Measurements from ENCODE around the gene URB2. TPM values are rescaled to one million over a fixed set of nuclear protein-coding genes. Genes with fewer than 3 reads are reported as not detected.

Gene URB2
- 10 to 100 TPM; 13.9 to 16.5 TPM for total RNA-seq

GRCh38 chr1:229625915-229626831, at the start of gene URB2, which contains the start of gene TAF5L:
Gene URB2 (plus strand): TSS chr1:229626247. CDS start chr1:229627634, 1,387 bp downstream.
Gene TAF5L (minus strand): TSS chr1:229626122. CDS start chr1:229614482, 11,640 bp downstream.
- ATAC-seq (peak; percentile 92), DNase-seq (peak; percentile 93)
- peaks cover 57% of the 10 kb centered on the region for H3K4me1 Mint-ChIP-seq
- ChIA-PET CTCF (interaction anchor here (1.3 to 1.7 kb wide), 2 partner anchors 35 to 144 kb away, joined by 4 to 6 read pairs; no protein-coding TSS in a partner anchor), POLR2A (interaction anchor here (1.3 kb wide), 1 partner anchor 67 kb away, joined by 4 read pairs; the partner anchor contains the start of gene ABCB10)
- H3K9me3 Mint-ChIP-seq (ENCODE audit: low read depth): no peaks in the 10 kb centered on the region
- H3K36me3 Mint-ChIP-seq (ENCODE audit: low read depth): peaks cover 23% of the 10 kb centered on the region
- peak within 1 kb of the TSS; percentile 96 for H3K27ac Mint-ChIP-seq
- H3K4me3 Mint-ChIP-seq: peak within 1 kb of the TSS; percentile 89
- intact Hi-C loops (cut with DNase I, micrococcal nuclease): loop anchor here (1.0 to 10.0 kb wide), 10 partner anchors 67 to 1141 kb away; partner anchors contain the start of genes NUP133 (in 2 of the 2), RAB4A (in 2 of the 2), COG2 (in 1 of the 2) and GALNT2 (in 1 of the 2)
- no peaks in the 10 kb centered on the region for H3K27me3 Mint-ChIP-seq

GRCh38 chr1:229578168-229579058, 47.6 kb upstream of the URB2 start:
- ChIA-PET CTCF (interaction anchor here (1.1 to 1.6 kb wide), 2 partner anchors 12 to 19 kb away, joined by 3 to 4 read pairs; partner anchors contain the start of gene ABCB10), POLR2A (no interaction called here)
- Mint-ChIP-seq H3K9me3 (ENCODE audit: low read depth) (no peaks in the 10 kb centered on the region), H3K27me3 (peaks cover 5% of the 10 kb centered on the region), H3K4me3 (no peak overlapping the region), H3K36me3 (ENCODE audit: low read depth) (no peaks in the 10 kb centered on the region), H3K27ac (no peak overlapping the region), H3K4me1 (no peaks in the 10 kb centered on the region)
- no peak for DNase-seq
- intact Hi-C loops (cut with DNase I, micrococcal nuclease): no loop called here
- no peak for ATAC-seq

- POLR2A ChIA-PET: no interaction called here
- H3K27ac Mint-ChIP-seq: no peak overlapping the region
- H3K27me3 Mint-ChIP-seq: peaks cover 5% of the 10 kb centered on the region
- no peaks in the 10 kb centered on the region for H3K36me3 Mint-ChIP-seq (ENCODE audit: low read depth)
- CTCF ChIA-PET: interaction anchor here (1.1 to 1.6 kb wide), 2 partner anchors 11 to 20 kb away, joined by 3 to 4 read pairs; partner anchors contain the start of gene ABCB10
- ATAC-seq: no peak
- no peaks in the 10 kb centered on the region for H3K4me1 Mint-ChIP-seq
- H3K9me3 Mint-ChIP-seq (ENCODE audit: low read depth): no peaks in the 10 kb centered on the region
- DNase-seq: no peak
- no peak overlapping the region for H3K4me3 Mint-ChIP-seq
- intact Hi-C loops (cut with DNase I, micrococcal nuclease): no loop called here
These were observed 46.9 kb upstream of the URB2 start for GRCh38 chr1:229579059-229579673.

- ATAC-seq (no peak), DNase-seq (no peak)
- Mint-ChIP-seq H3K27ac (no peak overlapping the region), H3K27me3 (peaks cover 5% of the 10 kb centered on the region), H3K4me3 (no peak overlapping the region), H3K4me1 (no peaks in the 10 kb centered on the region), H3K9me3 (ENCODE audit: low read depth) (no peaks in the 10 kb centered on the region), H3K36me3 (ENCODE audit: low read depth) (no peaks in the 10 kb centered on the region)
- intact Hi-C loops (cut with DNase I, micrococcal nuclease): no loop called here
- CTCF ChIA-PET: no interaction called here
- POLR2A ChIA-PET: interaction anchor here (0.7 kb wide), 1 partner anchor 263 kb away, joined by 3 read pairs; no protein-coding TSS in a partner anchor
These were observed 44.6 kb upstream of the URB2 start for GRCh38 chr1:229581485-229581884.

- intact Hi-C loops (cut with DNase I, micrococcal nuclease): no loop called here
- H3K9me3 Mint-ChIP-seq (ENCODE audit: low read depth): no peaks in the 10 kb centered on the region
- peaks cover 5% of the 10 kb centered on the region for H3K27me3 Mint-ChIP-seq
- DNase-seq (no peak), ATAC-seq (no peak)
- H3K27ac Mint-ChIP-seq: no peak overlapping the region
- POLR2A ChIA-PET: interaction anchor here (0.7 kb wide), 1 partner anchor 263 kb away, joined by 3 read pairs; no protein-coding TSS in a partner anchor
- H3K4me1 Mint-ChIP-seq: no peaks in the 10 kb centered on the region
- no peak overlapping the region for H3K4me3 Mint-ChIP-seq
- CTCF ChIA-PET: interaction anchor here (1.6 kb wide), 1 partner anchor 15 kb away, joined by 3 read pairs; no protein-coding TSS in a partner anchor
- no peaks in the 10 kb centered on the region for H3K36me3 Mint-ChIP-seq (ENCODE audit: low read depth)
These were observed 43.9 kb upstream of the URB2 start for GRCh38 chr1:229582011-229582694.

GRCh38 chr1:229582715-229583114, 43.3 kb upstream of the URB2 start:
- ChIA-PET CTCF (interaction anchor here (1.6 kb wide), 1 partner anchor 15 kb away, joined by 3 read pairs; no protein-coding TSS in a partner anchor), POLR2A (no interaction called here)
- Mint-ChIP-seq H3K36me3 (ENCODE audit: low read depth) (no peaks in the 10 kb centered on the region), H3K4me3 (no peak overlapping the region), H3K9me3 (ENCODE audit: low read depth) (no peaks in the 10 kb centered on the region), H3K4me1 (no peaks in the 10 kb centered on the region), H3K27me3 (peaks cover 5% of the 10 kb centered on the region), H3K27ac (no peak overlapping the region)
- intact Hi-C loops (cut with DNase I, micrococcal nuclease): no loop called here
- no peak for ATAC-seq
- no peak for DNase-seq

- no peak overlapping the region for H3K27ac Mint-ChIP-seq
- ChIA-PET CTCF (no interaction called here), POLR2A (no interaction called here)
- no peaks in the 10 kb centered on the region for H3K4me1 Mint-ChIP-seq
- H3K9me3 Mint-ChIP-seq (ENCODE audit: low read depth): no peaks in the 10 kb centered on the region
- no peak for ATAC-seq
- no peaks in the 10 kb centered on the region for H3K27me3 Mint-ChIP-seq
- peaks cover 2% of the 10 kb centered on the region for H3K36me3 Mint-ChIP-seq (ENCODE audit: low read depth)
- intact Hi-C loops (cut with DNase I, micrococcal nuclease): no loop called here
- no peak for DNase-seq
- H3K4me3 Mint-ChIP-seq: no peak overlapping the region
These were observed 40.7 kb upstream of the URB2 start for GRCh38 chr1:229585338-229585737.

GRCh38 chr1:229590119-229590518, 35.9 kb upstream of the URB2 start:
- CTCF ChIA-PET: interaction anchor here (1.1 to 1.3 kb wide), 2 partner anchors 11 to 33 kb away, joined by 3 to 4 read pairs; no protein-coding TSS in a partner anchor
- H3K36me3 Mint-ChIP-seq (ENCODE audit: low read depth): peaks cover 18% of the 10 kb centered on the region
- no peak overlapping the region for H3K4me3 Mint-ChIP-seq

GRCh38 chr1:229593800-229594199, 32.2 kb upstream of the URB2 start:
- DNase-seq (no peak), ATAC-seq (no peak)
- Mint-ChIP-seq H3K9me3 (ENCODE audit: low read depth) (no peaks in the 10 kb centered on the region), H3K27ac (no peak overlapping the region), H3K4me1 (peaks cover 9% of the 10 kb centered on the region), H3K36me3 (ENCODE audit: low read depth) (peaks cover 23% of the 10 kb centered on the region), H3K4me3 (no peak overlapping the region), H3K27me3 (no peaks in the 10 kb centered on the region)
- intact Hi-C loops (cut with DNase I, micrococcal nuclease): no loop called here
- ChIA-PET CTCF (no interaction called here), POLR2A (no interaction called here)

More at GRCh38 chr1:229590119-229590518, 35.9 kb upstream of the URB2 start:
- H3K27ac Mint-ChIP-seq: no peak overlapping the region
- DNase-seq: no peak
- intact Hi-C loops (cut with DNase I, micrococcal nuclease): no loop called here
- no peak for ATAC-seq
- no peaks in the 10 kb centered on the region for H3K27me3 Mint-ChIP-seq
- no peaks in the 10 kb centered on the region for H3K9me3 Mint-ChIP-seq (ENCODE audit: low read depth)
- H3K4me1 Mint-ChIP-seq: no peaks in the 10 kb centered on the region
- POLR2A ChIA-PET: no interaction called here

GRCh38 chr1:229594227-229595008, 31.6 kb upstream of the URB2 start:
- peaks cover 9% of the 10 kb centered on the region for H3K4me1 Mint-ChIP-seq
- no peak overlapping the region for H3K4me3 Mint-ChIP-seq
- H3K27me3 Mint-ChIP-seq: no peaks in the 10 kb centered on the region
- no peaks in the 10 kb centered on the region for H3K9me3 Mint-ChIP-seq (ENCODE audit: low read depth)
- no peak overlapping the region for H3K27ac Mint-ChIP-seq
- POLR2A ChIA-PET: no interaction called here
- no peak for ATAC-seq
- no peak for DNase-seq
- CTCF ChIA-PET: interaction anchor here (0.8 kb wide), 1 partner anchor 228 kb away, joined by 3 read pairs; no protein-coding TSS in a partner anchor
- intact Hi-C loops (cut with DNase I, micrococcal nuclease): no loop called here
- peaks cover 26% of the 10 kb centered on the region for H3K36me3 Mint-ChIP-seq (ENCODE audit: low read depth)
